Breast epithelium (tissue), 4 donors: Measurements from ENCODE around the gene TTBK2. TPM values are rescaled to one million over a fixed set of nuclear protein-coding genes. Genes with fewer than 3 reads are reported as not detected.

ENCODE experiments used
- DNase-seq, 2 donors: peaks; one replicate each; pipeline ENCODE4 v3.0.0-alpha.2; 2019; ENCODE audit warnings: low spot score in 2 of 2
- H3K27ac ChIP-seq, 2 donors: fragments of 200-600 bp; sonication (generic) in 1 of 2; one replicate each; pipeline ENCODE4 v1.5.1; 2016 to 2019; ENCODE audit warnings: mild to moderate bottlenecking in 1 of 2
- H3K27me3 ChIP-seq, 2 donors: fragments of 200-600 bp; sonication (generic) in 1 of 2; one replicate each; pipeline versions ENCODE4 v1.5.1 to v1.6.0; 2017 to 2019; ENCODE audit warnings: control low read depth in 1 of 2, mild to moderate bottlenecking in 1 of 2
- H3K36me3 ChIP-seq: fragments of 200-600 bp; one replicate; pipeline ENCODE4 v1.5.1; 2019
- H3K4me1 ChIP-seq, 2 donors: fragments of 200-600 bp; sonication (generic); one replicate each; pipeline ENCODE4 v1.5.1; 2016 to 2019; ENCODE audit warnings: control low read depth in 1 of 2
- H3K4me3 ChIP-seq, 3 donors: fragments of 200-600 bp; sonication (generic); 1 replicate in 2 of 3; 2 replicates in 1 of 3; pipeline ENCODE4 v1.5.1; 2016 to 2019; ENCODE audit warnings: mild to moderate bottlenecking in 3 of 3, moderate library complexity in 2 of 3
- H3K9me3 ChIP-seq, 2 donors: fragments of 200-600 bp; sonication (generic) in 1 of 2; one replicate each; pipeline ENCODE4 v1.5.1; 2016 to 2019; ENCODE audit warnings: control low read depth in 1 of 2
- POLR2A ChIP-seq: fragments of 450-650 bp; IDR thresholded peaks from one replicate; pipeline ENCODE4 v1.6.1; 2016; ENCODE audit warnings: antibody characterized with exemption, mild to moderate bottlenecking, moderate library complexity
- POLR2AphosphoS5 ChIP-seq, 3 donors: sonication (generic); formaldehyde crosslinking; IDR thresholded peaks; one replicate each; pipeline ENCODE4 v1.6.1; 2017; ENCODE audit warnings: antibody characterized with exemption in 3 of 3
- intact Hi-C: fragments of 100-400 bp; cut with DNase I; formaldehyde crosslinking; loops from one replicate; pipeline ENCODE4 v1.15.1; 2023; ENCODE audit warnings: low total_unique reads
- total RNA-seq, 3 donors: library from RNA; depleted of rRNA; stranded (reverse); fragments of >200 nt; gene quantifications; one replicate each; pipeline ENCODE4 v1.1.0, GENCODE V29; 2016
- TF ChIP-seq, protein P1 (sequence below), 3 donors: fragments of 450-650 bp; IDR thresholded peaks; one replicate each; pipeline ENCODE4 v1.5.1; 2016 to 2017; ENCODE audit warnings: antibody characterized with exemption in 3 of 3, mild to moderate bottlenecking in 3 of 3, moderate library complexity in 3 of 3

Gene TTBK2
- total RNA-seq, 3 donors from 2014 or later: 15.7 to 21.8 (median 16.4) TPM

DNA sequence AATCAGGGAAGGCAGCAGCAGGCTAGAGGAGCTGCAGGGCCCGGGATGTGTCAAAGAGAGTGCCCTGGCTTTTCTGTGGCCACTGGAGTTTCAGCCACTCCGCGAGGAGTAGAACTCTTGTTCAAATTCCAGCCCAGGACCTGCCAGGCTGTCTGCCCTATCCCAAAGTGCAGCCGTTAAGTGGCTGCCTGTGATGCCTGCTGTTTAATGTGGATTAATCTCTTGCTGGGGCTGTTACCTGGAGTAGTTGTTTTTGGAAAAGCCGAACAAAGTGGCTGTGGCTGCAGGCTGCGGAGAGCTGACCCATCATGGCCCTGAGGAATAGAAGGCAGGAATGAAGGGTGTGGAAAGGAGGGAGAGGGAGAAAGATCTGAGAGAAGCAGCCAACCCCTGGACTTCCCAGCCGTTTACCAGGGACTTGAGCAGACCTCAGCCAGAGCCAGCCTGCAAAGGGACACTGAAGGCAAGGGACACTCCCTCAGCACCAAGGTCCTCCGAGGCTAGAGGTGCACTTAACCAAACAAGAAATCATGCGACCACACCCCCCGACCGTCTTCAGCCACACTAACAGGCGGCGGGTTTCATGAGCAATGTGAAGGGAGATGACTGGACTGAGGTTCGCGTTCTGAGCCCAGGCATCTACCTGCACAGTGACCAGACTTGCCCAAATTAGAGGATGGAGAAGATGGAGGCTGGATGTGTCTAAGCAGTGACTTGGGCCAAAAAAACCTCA lies 188.3 kb downstream of the TTBK2 start:
- Histone ChIP-seq H3K9me3 (no peaks in the 10 kb centered on the region), H3K27me3 (no peaks in the 10 kb centered on the region), H3K27ac (no peak overlapping the region), H3K4me3 (no peak overlapping the region), H3K4me1 (peaks cover 0 to 6% of the 10 kb centered on the region in 2 donors), H3K36me3 (peaks cover 5% of the 10 kb centered on the region)
- DNase-seq: no peak
- TF ChIP-seq, protein P1, sequence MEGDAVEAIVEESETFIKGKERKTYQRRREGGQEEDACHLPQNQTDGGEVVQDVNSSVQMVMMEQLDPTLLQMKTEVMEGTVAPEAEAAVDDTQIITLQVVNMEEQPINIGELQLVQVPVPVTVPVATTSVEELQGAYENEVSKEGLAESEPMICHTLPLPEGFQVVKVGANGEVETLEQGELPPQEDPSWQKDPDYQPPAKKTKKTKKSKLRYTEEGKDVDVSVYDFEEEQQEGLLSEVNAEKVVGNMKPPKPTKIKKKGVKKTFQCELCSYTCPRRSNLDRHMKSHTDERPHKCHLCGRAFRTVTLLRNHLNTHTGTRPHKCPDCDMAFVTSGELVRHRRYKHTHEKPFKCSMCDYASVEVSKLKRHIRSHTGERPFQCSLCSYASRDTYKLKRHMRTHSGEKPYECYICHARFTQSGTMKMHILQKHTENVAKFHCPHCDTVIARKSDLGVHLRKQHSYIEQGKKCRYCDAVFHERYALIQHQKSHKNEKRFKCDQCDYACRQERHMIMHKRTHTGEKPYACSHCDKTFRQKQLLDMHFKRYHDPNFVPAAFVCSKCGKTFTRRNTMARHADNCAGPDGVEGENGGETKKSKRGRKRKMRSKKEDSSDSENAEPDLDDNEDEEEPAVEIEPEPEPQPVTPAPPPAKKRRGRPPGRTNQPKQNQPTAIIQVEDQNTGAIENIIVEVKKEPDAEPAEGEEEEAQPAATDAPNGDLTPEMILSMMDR (IDR thresholded peaks at IDR 0.05): no peak
- TF ChIP-seq POLR2A: no peak
- TF ChIP-seq POLR2AphosphoS5 (IDR thresholded peaks at IDR 0.05): no peak
- intact Hi-C loops: no loop called here

DNA sequence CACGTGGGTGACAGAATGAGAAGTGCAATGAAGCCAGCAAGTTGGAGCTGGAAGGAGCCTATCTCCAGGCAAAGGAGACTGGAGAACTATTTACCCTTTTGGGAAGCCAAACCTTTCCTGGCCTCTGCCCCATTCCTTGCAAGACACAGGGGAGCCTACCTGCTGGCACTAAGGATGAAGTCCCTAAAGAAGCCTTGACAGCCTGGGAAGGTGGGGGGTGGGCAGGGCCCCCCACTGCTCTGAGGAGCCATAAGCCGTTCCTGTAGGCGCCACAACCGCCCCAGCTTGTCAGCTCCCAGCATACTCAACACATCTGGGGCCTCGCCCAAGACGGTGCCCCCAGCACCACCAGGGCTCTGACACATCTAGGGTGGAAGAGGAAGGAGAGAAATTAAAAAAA lies 189.1 kb downstream of the TTBK2 start:
- peaks cover 5% of the 10 kb centered on the region for H3K36me3 ChIP-seq
- TF ChIP-seq, protein P1 (IDR thresholded peaks at IDR 0.05): no peak
- no peak for TF ChIP-seq POLR2A
- TF ChIP-seq POLR2AphosphoS5 (IDR thresholded peaks at IDR 0.05): no peak
- H3K27me3 ChIP-seq: no peaks in the 10 kb centered on the region
- intact Hi-C loops: no loop called here
- H3K9me3 ChIP-seq: no peaks in the 10 kb centered on the region
- H3K4me3 ChIP-seq: no peak overlapping the region
- H3K27ac ChIP-seq: no peak overlapping the region
- DNase-seq: no peak
- peaks cover 0 to 6% of the 10 kb centered on the region in 2 donors for H3K4me1 ChIP-seq

DNA sequence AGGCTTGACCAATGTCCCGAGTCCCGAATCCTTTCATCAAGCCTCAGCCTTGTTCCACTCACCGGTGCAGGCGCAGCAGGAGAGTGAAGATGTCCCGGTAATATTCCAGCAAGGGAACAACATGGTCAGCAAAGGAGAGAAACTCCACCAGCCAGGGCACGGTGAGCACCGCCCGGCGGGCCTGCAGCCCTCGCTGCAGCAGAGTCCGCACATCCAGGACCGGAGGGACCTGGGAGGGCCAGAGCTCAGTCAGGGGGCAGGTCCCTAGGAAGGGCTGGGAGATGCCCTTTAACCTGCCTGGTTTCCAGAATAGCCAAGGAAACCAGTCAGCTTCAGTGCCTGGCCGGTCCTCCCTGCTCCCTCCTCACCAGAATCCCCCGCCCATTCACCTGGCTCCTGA lies 190.0 kb downstream of the TTBK2 start:
- no peak overlapping the region for H3K4me3 ChIP-seq
- peaks cover 5% of the 10 kb centered on the region for H3K36me3 ChIP-seq
- no peak overlapping the region for H3K27ac ChIP-seq
- TF ChIP-seq, protein P1 (IDR thresholded peaks at IDR 0.05): no peak
- TF ChIP-seq POLR2A (no peak), POLR2AphosphoS5 (IDR thresholded peaks at IDR 0.05) (no peak)
- no peak for DNase-seq
- H3K27me3 ChIP-seq: no peaks in the 10 kb centered on the region
- intact Hi-C loops: no loop called here
- peaks cover 0 to under 1% of the 10 kb centered on the region in 2 donors for H3K4me1 ChIP-seq
- no peaks in the 10 kb centered on the region for H3K9me3 ChIP-seq

DNA sequence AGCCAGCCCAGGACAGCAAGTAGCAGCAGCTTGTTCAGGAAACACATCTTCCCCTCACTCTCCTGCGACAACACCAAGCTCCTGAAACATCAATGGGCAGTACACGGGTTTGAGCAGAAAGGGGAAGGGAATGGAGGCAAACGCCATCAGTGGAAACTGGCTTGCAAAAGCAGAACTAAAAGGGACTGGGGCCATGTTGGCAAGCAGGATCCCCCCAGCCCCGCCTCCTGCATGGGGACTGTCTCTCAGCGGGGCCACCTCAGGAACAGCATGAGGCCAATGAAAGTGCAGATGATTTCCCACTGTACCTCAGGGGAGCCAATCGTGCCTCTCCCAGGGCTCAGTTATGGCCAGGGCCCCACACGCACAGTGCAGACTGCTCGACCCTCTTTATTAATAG lies 190.4 kb downstream of the TTBK2 start:
- H3K4me1 ChIP-seq: no peaks in the 10 kb centered on the region
- no peak overlapping the region for H3K27ac ChIP-seq
- intact Hi-C loops: no loop called here
- no peaks in the 10 kb centered on the region for H3K9me3 ChIP-seq
- no peaks in the 10 kb centered on the region for H3K27me3 ChIP-seq
- DNase-seq: no peak
- no peak overlapping the region for H3K4me3 ChIP-seq
- peaks cover 5% of the 10 kb centered on the region for H3K36me3 ChIP-seq
- TF ChIP-seq POLR2AphosphoS5 (IDR thresholded peaks at IDR 0.05): no peak
- TF ChIP-seq, protein P1 (IDR thresholded peaks at IDR 0.05): no peak
- no peak for TF ChIP-seq POLR2A

DNA sequence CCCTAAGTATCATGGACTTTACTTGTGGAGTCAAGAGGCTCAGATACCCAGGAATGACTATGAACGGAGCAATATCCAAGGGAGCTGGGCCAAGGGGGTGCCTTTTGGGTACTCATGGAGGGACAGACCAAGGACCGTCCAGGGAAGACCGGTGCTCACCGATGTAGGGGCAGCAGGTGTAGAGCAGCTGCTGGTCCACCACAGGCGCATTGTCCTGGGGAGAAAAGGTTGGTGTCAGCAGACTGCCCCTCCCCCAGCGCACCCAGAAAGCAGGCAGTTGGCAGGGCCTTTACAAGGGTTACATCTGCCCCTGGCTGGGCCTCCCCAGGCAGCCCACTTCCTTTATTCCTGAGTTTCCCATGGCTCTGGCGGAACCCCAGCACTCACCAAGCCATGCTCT lies 191.2 kb downstream of the TTBK2 start:
- Histone ChIP-seq H3K27me3 (no peaks in the 10 kb centered on the region), H3K9me3 (no peaks in the 10 kb centered on the region), H3K4me3 (no peak overlapping the region), H3K27ac (no peak overlapping the region), H3K36me3 (peaks cover 5% of the 10 kb centered on the region), H3K4me1 (no peaks in the 10 kb centered on the region)
- no peak for TF ChIP-seq POLR2AphosphoS5 (IDR thresholded peaks at IDR 0.05)
- TF ChIP-seq, protein P1 (IDR thresholded peaks at IDR 0.05): no peak
- TF ChIP-seq POLR2A: no peak
- intact Hi-C loops: loop anchor here (5.0 kb wide), 1 partner anchor 182 kb away; the partner anchor contains the start of genes HAUS2 and LRRC57
- no peak for DNase-seq
